DMS153 (cell line): ENCODE results near the gene EXOSC2.

Experiments used
- DNase-seq: peaks from one replicate; lab custom pipeline; 2025; lab: John Stamatoyannopoulos, UW

EXOSC2 gene

DNA sequence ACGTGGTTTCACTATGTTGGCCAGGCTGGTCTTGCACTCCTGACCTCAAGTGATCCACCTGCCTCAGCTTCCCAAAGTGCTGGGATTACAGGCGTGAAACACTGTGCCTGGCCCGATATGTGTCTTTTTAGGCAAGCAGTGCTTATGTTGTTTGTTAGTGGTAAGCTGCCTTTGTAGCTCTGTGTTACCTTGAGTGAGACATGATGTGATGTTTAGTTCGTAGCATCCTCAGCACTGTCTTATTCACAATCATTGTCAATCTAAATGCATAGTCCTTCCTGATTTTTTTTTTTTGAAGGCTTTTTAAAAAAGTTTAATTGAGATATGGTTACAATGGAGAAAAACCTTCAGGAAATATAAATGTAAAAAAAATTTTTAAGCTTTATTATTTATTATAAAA, 45.5 kb downstream of the EXOSC2 start:
- no peak for DNase-seq

DNA sequence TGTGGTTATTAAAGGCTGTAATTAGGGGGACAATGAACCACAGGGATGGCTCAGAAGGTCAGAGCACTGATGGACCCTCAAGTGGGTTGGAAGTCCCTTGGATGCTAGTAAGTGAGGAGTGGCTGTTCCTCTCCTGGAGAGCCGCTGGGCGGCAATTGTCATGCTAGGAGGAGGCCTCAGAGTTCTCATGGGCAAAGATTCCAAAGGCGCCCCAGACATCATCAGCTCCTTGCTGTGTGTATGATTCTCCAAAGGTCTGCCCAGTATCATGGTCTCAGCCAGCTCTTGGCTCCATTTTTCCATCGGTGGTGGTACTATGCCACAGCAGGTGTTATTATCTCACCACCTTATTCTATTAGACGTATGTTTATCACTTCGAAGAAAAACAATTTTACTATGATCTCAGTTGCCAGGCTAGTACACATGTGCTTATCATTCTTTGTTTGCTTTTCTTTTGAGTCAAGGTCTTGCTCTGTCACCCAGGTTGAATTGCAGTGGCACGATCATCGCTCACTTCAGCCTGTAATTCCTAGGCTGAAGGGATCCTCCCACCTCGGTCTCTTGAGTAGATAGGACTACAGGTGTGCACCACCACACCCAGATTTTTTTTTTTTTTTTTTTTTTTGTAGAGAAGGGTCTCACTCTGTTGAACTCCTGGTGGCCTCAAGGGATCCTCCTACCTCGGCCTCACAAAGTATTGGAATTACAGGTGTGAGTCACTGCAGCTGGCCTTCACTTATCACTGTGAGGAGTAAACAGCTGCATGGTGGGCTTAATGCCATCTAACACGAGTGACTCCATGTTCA, 46.8 kb downstream of the EXOSC2 start:
- no peak for DNase-seq

DNA sequence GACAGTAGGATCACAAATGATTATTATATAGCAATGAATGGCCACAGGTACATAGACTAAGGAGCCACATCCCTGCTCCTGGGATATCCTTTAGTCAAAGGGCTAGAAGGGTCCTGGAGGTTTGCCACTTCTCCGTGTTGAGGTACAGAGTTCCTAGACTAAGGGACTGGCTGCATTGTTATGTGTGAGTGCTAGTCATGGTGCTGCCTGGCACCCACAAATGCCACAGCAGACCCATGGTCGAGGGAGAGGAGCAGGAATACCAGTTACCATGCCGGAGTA, 47.4 kb downstream of the EXOSC2 start:
- no peak for DNase-seq

GRCh38 chr9:130741831-130742449, 48.4 kb downstream of the EXOSC2 start:
- no peak for DNase-seq

DNA sequence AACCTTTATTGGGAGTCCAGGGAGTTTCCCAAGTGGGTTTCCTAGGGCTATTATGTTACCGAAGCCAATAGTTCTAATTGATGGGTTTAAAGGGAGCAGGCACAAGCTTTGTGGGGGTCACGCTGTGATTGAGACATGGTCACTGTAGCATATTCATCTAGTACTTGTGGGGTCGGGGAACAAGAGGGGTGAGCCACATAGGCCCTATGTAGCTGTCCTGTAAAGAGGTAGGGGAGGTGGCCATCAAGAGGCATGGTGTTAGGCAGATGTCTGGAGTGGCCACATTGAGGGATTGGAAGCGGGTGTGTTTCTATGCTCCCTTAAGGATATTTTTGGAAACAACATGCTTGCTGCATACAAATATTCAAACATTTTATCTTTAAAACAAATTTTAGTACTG, 50.1 kb downstream of the EXOSC2 start:
- DNase-seq = no peak

GRCh38 chr9:130745210-130745800, 51.7 kb downstream of the EXOSC2 start:
- DNase-seq = no peak

DNA sequence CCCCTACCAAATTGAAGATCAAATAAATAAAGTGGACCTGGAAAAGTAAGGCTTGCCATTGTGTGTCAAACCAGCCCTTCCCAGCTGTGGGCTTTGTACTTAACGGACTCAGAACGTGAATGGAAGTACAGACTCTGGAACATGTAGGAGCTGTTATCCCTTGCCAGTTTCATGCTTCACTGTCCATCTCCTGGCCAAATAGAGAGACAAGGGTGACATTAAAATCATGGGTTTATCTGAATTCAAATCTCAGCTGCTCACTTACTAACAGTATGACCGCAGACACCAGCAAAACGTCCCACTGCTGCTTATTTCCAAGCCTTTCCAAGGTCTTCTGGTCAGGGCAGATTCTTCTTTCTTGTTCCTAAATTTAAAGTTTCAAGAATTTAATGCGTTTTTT, 52.2 kb downstream of the EXOSC2 start:
- DNase-seq = no peak

GRCh38 chr9:130746434-130747212, 53.0 kb downstream of the EXOSC2 start:
- DNase-seq = no peak

DNA sequence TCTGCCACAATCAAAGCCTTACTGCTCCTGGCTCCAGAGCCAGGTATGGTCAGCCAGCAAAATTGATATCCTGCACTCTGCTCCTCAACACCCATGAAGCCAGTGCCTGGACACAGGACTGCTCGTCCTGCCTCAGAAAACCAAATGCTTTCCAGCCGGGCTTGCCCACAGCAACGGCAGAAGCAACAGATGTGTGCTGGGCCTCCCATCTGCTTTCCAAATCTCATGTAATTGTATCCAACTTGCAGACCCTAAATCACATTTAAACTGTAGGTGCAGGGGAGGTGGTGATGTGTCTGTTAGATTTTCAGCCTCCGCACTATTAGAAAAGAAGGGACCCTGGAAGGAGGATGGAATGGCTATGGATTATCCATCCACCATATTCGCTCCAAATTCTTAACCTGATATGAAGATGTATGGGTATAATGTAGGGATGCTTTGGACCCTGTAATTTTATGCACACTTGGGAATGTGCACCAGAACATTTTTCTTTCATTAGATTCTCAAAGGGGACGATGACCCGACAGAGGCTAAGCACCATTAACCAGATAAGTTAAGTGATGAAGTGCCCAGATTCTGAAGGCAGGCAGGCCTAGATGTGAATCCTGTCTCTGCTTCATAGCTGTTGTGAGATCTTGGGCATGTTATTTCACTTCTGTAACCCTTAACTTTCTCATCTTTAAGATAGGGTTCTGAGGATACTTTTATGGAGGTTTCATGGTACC, 58.2 kb downstream of the EXOSC2 start:
- DNase-seq = no peak
